ENCODE measurements around the gene TMPRSS11F.

DNA sequence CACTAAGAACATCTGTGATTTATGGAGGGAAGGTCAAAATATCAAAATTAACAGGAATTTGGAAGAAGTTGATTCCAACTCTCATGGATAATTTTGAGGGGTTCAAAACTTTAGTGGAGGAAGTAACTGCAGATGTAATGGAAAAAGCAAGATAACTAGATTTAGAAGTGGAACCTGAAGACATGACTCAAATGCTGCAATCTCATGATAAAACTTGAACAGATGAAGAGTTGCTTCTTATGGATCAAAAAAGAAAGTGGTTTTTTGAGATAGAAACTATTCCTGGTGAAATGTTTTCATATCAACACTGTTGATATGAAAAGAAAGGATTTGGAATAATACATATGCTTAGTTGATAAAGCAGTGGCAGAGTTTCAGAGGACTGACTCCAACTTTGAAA lies 9.7 kb downstream of the TMPRSS11F start:
- TF ChIP-seq, protein P1, sequence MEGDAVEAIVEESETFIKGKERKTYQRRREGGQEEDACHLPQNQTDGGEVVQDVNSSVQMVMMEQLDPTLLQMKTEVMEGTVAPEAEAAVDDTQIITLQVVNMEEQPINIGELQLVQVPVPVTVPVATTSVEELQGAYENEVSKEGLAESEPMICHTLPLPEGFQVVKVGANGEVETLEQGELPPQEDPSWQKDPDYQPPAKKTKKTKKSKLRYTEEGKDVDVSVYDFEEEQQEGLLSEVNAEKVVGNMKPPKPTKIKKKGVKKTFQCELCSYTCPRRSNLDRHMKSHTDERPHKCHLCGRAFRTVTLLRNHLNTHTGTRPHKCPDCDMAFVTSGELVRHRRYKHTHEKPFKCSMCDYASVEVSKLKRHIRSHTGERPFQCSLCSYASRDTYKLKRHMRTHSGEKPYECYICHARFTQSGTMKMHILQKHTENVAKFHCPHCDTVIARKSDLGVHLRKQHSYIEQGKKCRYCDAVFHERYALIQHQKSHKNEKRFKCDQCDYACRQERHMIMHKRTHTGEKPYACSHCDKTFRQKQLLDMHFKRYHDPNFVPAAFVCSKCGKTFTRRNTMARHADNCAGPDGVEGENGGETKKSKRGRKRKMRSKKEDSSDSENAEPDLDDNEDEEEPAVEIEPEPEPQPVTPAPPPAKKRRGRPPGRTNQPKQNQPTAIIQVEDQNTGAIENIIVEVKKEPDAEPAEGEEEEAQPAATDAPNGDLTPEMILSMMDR (IDR thresholded peaks at IDR 0.05; ENCODE audit: low read depth, low read length, poor library complexity, severe bottlenecking): no peak
- TF ChIP-seq EZH2phosphoT487 (IDR thresholded peaks at IDR 0.05; ENCODE audit: borderline replicate concordance, low read length): no peak
